Measurements from ENCODE around the gene AP1B1.
A peak's percentile ranks its signal among the peaks of the same experiment; 100 is the strongest.

The AP1B1 gene

GRCh38 chr22:29387921-29388758, at the start of gene AP1B1:
Gene AP1B1, minus strand, starts transcription at chr22:29388570. Its CDS starts 21,327 bp downstream, at chr22:29367243.
- Mint-ChIP-seq H3K36me3 (ENCODE audit: low read depth) (peaks cover 5% of the 10 kb centered on the region), H3K4me3 (peak within 1 kb of the TSS; percentile 89 to 93 (median 93)), H3K4me1 (peaks cover 11% of the 10 kb centered on the region), H3K9me3 (no peaks in the 10 kb centered on the region), H3K27me3 (ENCODE audit: low read depth) (no peaks in the 10 kb centered on the region), H3K27ac (peak within 1 kb of the TSS; percentile 86 to 93 (median 87))
- no peak for TF ChIP-seq CTCF (IDR thresholded peaks at IDR 0.05; ENCODE audit: unreplicated experiment in 3 of 3)

- Mint-ChIP-seq H3K36me3 (ENCODE audit: low read depth) (no peaks in the 10 kb centered on the region), H3K4me3 (peak overlapping the region in 2 of 3 experiments; percentile 2 to 40), H3K27me3 (ENCODE audit: low read depth) (no peaks in the 10 kb centered on the region), H3K4me1 (peaks cover 12% of the 10 kb centered on the region), H3K27ac (peak overlapping the region; percentile 5 to 94 (median 87)), H3K9me3 (no peaks in the 10 kb centered on the region)
- no peak for TF ChIP-seq CTCF (IDR thresholded peaks at IDR 0.05; ENCODE audit: unreplicated experiment in 3 of 3)
These were observed 47.1 kb upstream of the AP1B1 start for GRCh38 chr22:29435236-29436136.

- Mint-ChIP-seq H3K4me1 (peaks cover 12% of the 10 kb centered on the region), H3K36me3 (ENCODE audit: low read depth) (no peaks in the 10 kb centered on the region), H3K27ac (peak overlapping the region in 2 of 3 experiments; percentile 66 to 94), H3K9me3 (no peaks in the 10 kb centered on the region), H3K4me3 (peak overlapping the region in 1 of 3 experiments; percentile 65), H3K27me3 (ENCODE audit: low read depth) (no peaks in the 10 kb centered on the region)
- TF ChIP-seq CTCF (IDR thresholded peaks at IDR 0.05; ENCODE audit: unreplicated experiment in 3 of 3): no peak
These were observed 45.9 kb upstream of the AP1B1 start for GRCh38 chr22:29434288-29434687.

- Mint-ChIP-seq H3K36me3 (ENCODE audit: low read depth) (no peaks in the 10 kb centered on the region), H3K27me3 (ENCODE audit: low read depth) (no peaks in the 10 kb centered on the region), H3K9me3 (no peaks in the 10 kb centered on the region), H3K4me3 (peak overlapping the region in 1 of 3 experiments; percentile 65), H3K27ac (peak overlapping the region in 2 of 3 experiments; percentile 66 to 94), H3K4me1 (peaks cover 12% of the 10 kb centered on the region)
- TF ChIP-seq CTCF (IDR thresholded peaks at IDR 0.05; ENCODE audit: unreplicated experiment in 3 of 3): no peak
These were observed 45.5 kb upstream of the AP1B1 start for GRCh38 chr22:29433856-29434255.

- Mint-ChIP-seq H3K4me1 (peaks cover 12% of the 10 kb centered on the region), H3K36me3 (ENCODE audit: low read depth) (no peaks in the 10 kb centered on the region), H3K27ac (no peak overlapping the region), H3K9me3 (no peaks in the 10 kb centered on the region), H3K27me3 (ENCODE audit: low read depth) (no peaks in the 10 kb centered on the region), H3K4me3 (no peak overlapping the region)
- no peak for TF ChIP-seq CTCF (IDR thresholded peaks at IDR 0.05; ENCODE audit: unreplicated experiment in 3 of 3)
These were observed 43.6 kb upstream of the AP1B1 start for GRCh38 chr22:29431986-29432385.

All from nephron (organoid).